Measurements from ENCODE around the gene HSCB. TPM values are rescaled to one million over a fixed set of nuclear protein-coding genes. Genes with fewer than 3 reads are reported as not detected.
"Not testable (repeated sequence)": the region's sequence is repeated elsewhere in the genome, so short reads cannot be mapped to it uniquely, and the experiment has no call there.

The HSCB gene
- total RNA-seq, 4 donors from 2014 or later = 10.7 to 30.6 (median 25.6) TPM

- no peaks in the 10 kb centered on the region for H3K9me3 ChIP-seq
Observed at GRCh38 chr22:28730179-28730578, 11.7 kb upstream of the HSCB start.

DNA sequence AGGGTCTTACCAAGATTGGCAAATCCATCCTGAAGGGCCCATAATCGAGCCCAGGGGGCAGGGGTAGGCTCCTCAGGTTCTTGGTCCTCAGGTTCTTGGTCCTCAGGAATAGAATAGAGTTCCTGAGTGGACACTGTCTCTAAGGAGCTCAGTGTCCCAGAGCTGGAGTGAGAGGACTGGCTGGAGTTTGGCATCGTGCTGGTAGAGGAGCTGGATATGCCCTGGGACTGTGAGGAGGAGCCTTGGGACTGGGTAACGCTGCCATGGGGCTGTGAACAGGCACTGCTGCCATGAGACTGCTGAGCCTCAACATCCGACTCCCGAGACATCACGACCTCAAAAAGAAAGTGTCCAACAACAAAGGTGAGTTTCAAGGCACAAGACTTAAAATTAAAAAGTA is 7.4 kb upstream of the HSCB start:
- H3K27me3 ChIP-seq = no peaks in the 10 kb centered on the region
- 63 to 74% methylated on average over 6 of the region's 6 CpGs for WGBS, 2 donors
- TF ChIP-seq POLR2A (IDR thresholded peaks at IDR 0.05) = no peak
- TF ChIP-seq, protein P1, sequence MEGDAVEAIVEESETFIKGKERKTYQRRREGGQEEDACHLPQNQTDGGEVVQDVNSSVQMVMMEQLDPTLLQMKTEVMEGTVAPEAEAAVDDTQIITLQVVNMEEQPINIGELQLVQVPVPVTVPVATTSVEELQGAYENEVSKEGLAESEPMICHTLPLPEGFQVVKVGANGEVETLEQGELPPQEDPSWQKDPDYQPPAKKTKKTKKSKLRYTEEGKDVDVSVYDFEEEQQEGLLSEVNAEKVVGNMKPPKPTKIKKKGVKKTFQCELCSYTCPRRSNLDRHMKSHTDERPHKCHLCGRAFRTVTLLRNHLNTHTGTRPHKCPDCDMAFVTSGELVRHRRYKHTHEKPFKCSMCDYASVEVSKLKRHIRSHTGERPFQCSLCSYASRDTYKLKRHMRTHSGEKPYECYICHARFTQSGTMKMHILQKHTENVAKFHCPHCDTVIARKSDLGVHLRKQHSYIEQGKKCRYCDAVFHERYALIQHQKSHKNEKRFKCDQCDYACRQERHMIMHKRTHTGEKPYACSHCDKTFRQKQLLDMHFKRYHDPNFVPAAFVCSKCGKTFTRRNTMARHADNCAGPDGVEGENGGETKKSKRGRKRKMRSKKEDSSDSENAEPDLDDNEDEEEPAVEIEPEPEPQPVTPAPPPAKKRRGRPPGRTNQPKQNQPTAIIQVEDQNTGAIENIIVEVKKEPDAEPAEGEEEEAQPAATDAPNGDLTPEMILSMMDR (IDR thresholded peaks at IDR 0.05) = no peak
- H3K9me3 ChIP-seq = no peaks in the 10 kb centered on the region
- DNase-seq = peak; percentile 49 to 59
- H3K4me3 ChIP-seq (replicated peaks in 1 of 3) = no peak overlapping the region
- H3K27ac ChIP-seq = peak overlapping the region; percentile 61 to 79 (median 76)
- H3K36me3 ChIP-seq = no peaks in the 10 kb centered on the region
- peaks cover 0 to 5% of the 10 kb centered on the region in 2 donors for H3K4me1 ChIP-seq
- intact Hi-C loops (cut with DNase I) = no loop called here

More at GRCh38 chr22:28730179-28730578, 11.7 kb upstream of the HSCB start:
- no peak for TF ChIP-seq POLR2A (IDR thresholded peaks at IDR 0.05)
- TF ChIP-seq, protein P1 (IDR thresholded peaks at IDR 0.05) = no peak
- H3K27me3 ChIP-seq = no peaks in the 10 kb centered on the region
- H3K36me3 ChIP-seq = no peaks in the 10 kb centered on the region
- H3K27ac ChIP-seq = peak overlapping the region in 2 of 3 donors; percentile 10 to 40
- 96 to 100% methylated on average over 3 of the region's 3 CpGs for WGBS, 2 donors
- DNase-seq = no peak
- H3K4me1 ChIP-seq = peaks cover 0 to 5% of the 10 kb centered on the region in 2 donors
- intact Hi-C loops (cut with DNase I) = no loop called here
- H3K4me3 ChIP-seq (replicated peaks in 1 of 3) = no peak overlapping the region

DNA sequence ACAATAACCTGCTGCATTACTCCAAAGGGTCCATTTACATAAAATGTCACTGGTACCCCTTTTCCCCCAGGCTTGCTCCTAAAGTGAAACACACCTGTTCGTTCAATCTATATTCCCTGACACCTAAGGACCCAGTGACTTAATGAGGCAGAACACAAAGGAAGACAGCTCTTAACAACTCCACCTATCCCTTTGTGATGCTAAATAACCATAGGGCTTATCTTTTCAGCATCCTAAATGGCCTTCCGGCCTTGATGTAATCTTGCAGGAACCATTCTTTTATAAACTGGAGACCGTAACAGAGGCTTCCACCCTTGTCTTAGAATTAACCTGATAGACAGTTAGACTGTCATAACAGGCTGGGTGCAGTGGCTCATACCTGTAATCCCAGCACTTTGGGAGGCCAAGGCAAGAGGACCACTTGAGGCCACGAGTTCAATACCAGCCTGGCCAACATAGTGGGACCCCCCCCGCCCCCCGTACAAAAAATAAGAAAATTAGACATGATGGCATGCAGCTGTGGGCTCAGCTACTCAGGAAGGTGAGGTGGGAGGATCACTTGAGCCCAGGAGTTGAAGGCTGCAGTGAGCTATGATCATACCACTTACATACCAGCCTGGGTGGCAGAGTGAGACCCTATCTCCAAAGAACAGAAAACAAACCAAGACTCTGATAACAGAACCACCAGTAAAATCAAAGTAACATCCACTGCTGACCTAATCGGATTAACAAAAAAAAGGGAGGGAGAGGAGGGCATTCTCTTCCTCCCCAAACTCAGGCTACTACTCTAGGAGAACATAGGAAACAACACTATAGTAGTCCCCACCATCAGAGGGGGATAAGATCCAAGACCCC is 5.3 kb upstream of the HSCB start:
- Histone ChIP-seq H3K4me1 (peaks cover 4 to 9% of the 10 kb centered on the region in 2 donors), H3K27ac (no peak overlapping the region), H3K9me3 (no peaks in the 10 kb centered on the region), H3K36me3 (no peaks in the 10 kb centered on the region), H3K27me3 (no peaks in the 10 kb centered on the region), H3K4me3 (replicated peaks in 1 of 3) (no peak overlapping the region)
- intact Hi-C loops (cut with DNase I) = no loop called here
- TF ChIP-seq, protein P1 (IDR thresholded peaks at IDR 0.05) = no peak
- no peak for TF ChIP-seq POLR2A (IDR thresholded peaks at IDR 0.05)
- WGBS, 2 donors = 90 to 92% methylated on average over 7 of the region's 7 CpGs
- no peak for DNase-seq

- no peaks in the 10 kb centered on the region for H3K9me3 ChIP-seq
- H3K36me3 ChIP-seq = no peaks in the 10 kb centered on the region
- peaks cover 5 to 10% of the 10 kb centered on the region in 2 donors for H3K4me1 ChIP-seq
- no peaks in the 10 kb centered on the region for H3K27me3 ChIP-seq
- WGBS, 2 donors = 95 to 96% methylated on average over 3 of the region's 3 CpGs
- H3K4me3 ChIP-seq (replicated peaks in 1 of 3) = no peak overlapping the region
- intact Hi-C loops (cut with DNase I) = no loop called here
- TF ChIP-seq, protein P1 (IDR thresholded peaks at IDR 0.05) = no peak
- no peak for TF ChIP-seq POLR2A (IDR thresholded peaks at IDR 0.05)
- no peak overlapping the region for H3K27ac ChIP-seq
- no peak for DNase-seq
Observed at GRCh38 chr22:28737701-28738100, 4.1 kb upstream of the HSCB start.

DNA sequence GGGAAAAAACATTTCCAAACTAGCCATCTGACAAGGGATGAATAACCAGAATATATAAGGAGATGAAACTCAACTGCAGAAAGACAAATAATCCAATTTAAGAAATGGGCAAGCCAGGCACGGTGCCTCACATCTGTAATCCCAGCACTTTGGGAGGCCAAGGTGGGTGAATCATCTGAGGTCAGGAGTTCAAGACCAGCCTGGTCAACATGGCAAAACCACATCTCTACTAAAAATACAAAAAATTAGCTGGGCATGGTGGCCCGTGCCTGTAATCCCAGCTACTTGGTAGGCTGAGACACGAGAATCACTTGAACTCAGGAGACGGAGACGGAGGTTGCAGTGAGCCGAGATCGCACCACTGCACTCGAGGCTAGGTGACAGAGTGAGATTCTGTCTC is 3.0 kb upstream of the HSCB start:
- H3K9me3 ChIP-seq; DNase-seq; H3K27me3 ChIP-seq; intact Hi-C loops (cut with DNase I); H3K4me3 ChIP-seq (replicated peaks in 1 of 3); H3K27ac ChIP-seq; H3K36me3 ChIP-seq: not testable (repeated sequence)
- 94 to 95% methylated on average over 8 of the region's 8 CpGs for WGBS, 2 donors
- H3K4me1 ChIP-seq = peaks cover 14 to 17% of the 10 kb centered on the region in 2 donors
